ENCODE results near the gene SLF2. TPM values are rescaled to one million over a fixed set of nuclear protein-coding genes. Genes with fewer than 3 reads are reported as not detected.

SLF2 gene
- total and polyA plus RNA-seq, 2 of the 13 experiments (the other 11 are each of a cell fraction or from before 2014, with no cell fraction given) = 12.2 to 48.1 TPM

DNA sequence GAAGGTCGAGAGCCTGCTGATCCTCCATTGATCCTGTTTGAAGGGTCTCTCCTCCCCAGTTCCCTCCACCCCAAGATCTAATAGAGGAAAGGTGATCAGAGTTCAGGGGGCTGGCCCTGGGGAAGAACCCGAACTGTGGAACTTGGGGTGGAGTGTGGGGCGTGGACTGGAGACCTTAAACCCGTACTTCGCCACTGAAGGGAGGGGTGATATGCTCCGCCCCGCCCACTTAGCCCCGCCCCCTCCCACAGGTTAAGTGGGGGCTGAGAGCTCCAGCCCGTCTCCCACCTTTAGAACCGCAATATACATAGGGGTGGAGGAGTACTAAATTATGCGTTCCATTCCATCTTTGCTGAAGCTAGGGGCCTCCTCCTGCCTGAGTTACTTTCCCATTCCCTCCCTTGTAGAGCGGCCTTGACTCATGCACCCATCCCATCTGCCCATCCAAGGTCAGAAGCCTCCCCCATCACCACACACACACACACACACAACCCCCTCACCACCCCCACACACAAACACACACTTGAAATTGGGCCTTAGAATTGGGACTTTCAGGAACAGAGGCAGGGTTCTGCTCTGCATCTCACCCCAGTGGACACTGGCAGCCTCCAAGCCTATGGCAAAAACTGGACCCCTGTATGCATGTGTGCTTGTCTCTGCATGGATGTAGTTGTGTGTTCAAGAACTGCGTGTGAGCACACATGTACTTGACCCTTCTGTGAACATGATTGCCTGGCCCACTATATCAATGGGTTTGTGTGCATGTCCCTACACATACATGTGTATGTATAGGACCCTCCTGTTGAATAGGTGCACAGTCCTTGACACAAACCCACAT, 57.5 kb downstream of the SLF2 start (continued):
- TF ChIP-seq FOXA1 (IDR thresholded peaks at IDR 0.05) = no peak
- TF ChIP-seq FOXA1 (CRISPR knock-in tag; IDR thresholded peaks at IDR 0.05) = 0 out of 2 replicates have a peak, but pooled peaks have one; percentile 3
- TF ChIP-seq ZNF609 (CRISPR knock-in tag; IDR thresholded peaks at IDR 0.05; ENCODE audit: borderline replicate concordance) = peak; percentile 29; the same call in 1 of the 2 replicates
- no peak for TF ChIP-seq ZZZ3 (CRISPR knock-in tag; IDR thresholded peaks at IDR 0.05; ENCODE audit: borderline replicate concordance)
- TF ChIP-seq NKX3-1 (CRISPR knock-in tag; IDR thresholded peaks at IDR 0.05) = no peak
- TF ChIP-seq ONECUT2 (CRISPR knock-in tag; IDR thresholded peaks at IDR 0.05) = no peak
- no peak for TF ChIP-seq ZNF7 (CRISPR knock-in tag; IDR thresholded peaks at IDR 0.05)
- TF ChIP-seq LCORL (IDR thresholded peaks at IDR 0.05) = no peak
- 0 out of 2 replicates have a peak, but pooled peaks have one; percentile 15 for TF ChIP-seq LCORL (CRISPR knock-in tag; IDR thresholded peaks at IDR 0.05)
- no peak; the same call in none of the 2 replicates for TF ChIP-seq NR2C2 (CRISPR knock-in tag; IDR thresholded peaks at IDR 0.05; ENCODE audit: borderline replicate concordance)
- TF ChIP-seq ZNF788 (CRISPR knock-in tag; IDR thresholded peaks at IDR 0.05; ENCODE audit: borderline replicate concordance) = 0 out of 2 replicates have a peak, but pooled peaks have one; percentile 76
- TF ChIP-seq PHB2 (IDR thresholded peaks at IDR 0.05; ENCODE audit: partially characterized antibody) = no peak
- TF ChIP-seq MXD1 (CRISPR knock-in tag; IDR thresholded peaks at IDR 0.05) = no peak
- TF ChIP-seq, protein P1, sequence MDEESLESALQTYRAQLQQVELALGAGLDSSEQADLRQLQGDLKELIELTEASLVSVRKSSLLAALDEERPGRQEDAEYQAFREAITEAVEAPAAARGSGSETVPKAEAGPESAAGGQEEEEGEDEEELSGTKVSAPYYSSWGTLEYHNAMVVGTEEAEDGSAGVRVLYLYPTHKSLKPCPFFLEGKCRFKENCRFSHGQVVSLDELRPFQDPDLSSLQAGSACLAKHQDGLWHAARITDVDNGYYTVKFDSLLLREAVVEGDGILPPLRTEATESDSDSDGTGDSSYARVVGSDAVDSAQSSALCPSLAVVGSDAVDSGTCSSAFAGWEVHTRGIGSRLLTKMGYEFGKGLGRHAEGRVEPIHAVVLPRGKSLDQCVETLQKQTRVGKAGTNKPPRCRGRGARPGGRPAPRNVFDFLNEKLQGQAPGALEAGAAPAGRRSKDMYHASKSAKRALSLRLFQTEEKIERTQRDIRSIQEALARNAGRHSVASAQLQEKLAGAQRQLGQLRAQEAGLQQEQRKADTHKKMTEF (CRISPR knock-in tag; IDR thresholded peaks at IDR 0.05) = no peak
- 0 out of 2 replicates have a peak, but pooled peaks have one; percentile 13 for TF ChIP-seq ZNF331 (CRISPR knock-in tag; IDR thresholded peaks at IDR 0.05)
- TF ChIP-seq ZNF260 (CRISPR knock-in tag; IDR thresholded peaks at IDR 0.05; ENCODE audit: borderline replicate concordance, low read depth) = no peak
- no peak for TF ChIP-seq MXD4 (CRISPR knock-in tag; IDR thresholded peaks at IDR 0.05)
- TF ChIP-seq HNF4G (IDR thresholded peaks at IDR 0.05; ENCODE audit: borderline replicate concordance, low read depth, low read length) = peak; percentile 53
- peak; percentile 67; the same call in 1 of the 2 replicates for TF ChIP-seq HNF4G (CRISPR knock-in tag; IDR thresholded peaks at IDR 0.05; ENCODE audit: borderline replicate concordance, low read depth)
- no peak for TF ChIP-seq ZFP91 (CRISPR knock-in tag; IDR thresholded peaks at IDR 0.05; ENCODE audit: borderline replicate concordance)
- no peak for TF ChIP-seq ZNF337 (CRISPR knock-in tag; IDR thresholded peaks at IDR 0.05; ENCODE audit: borderline replicate concordance, low read depth)
- no peak for TF ChIP-seq EZH2 (conservative IDR thresholded peaks at IDR 0.05; ENCODE audit: low read depth, low read length)

All from HepG2 (cell line).